ENCODE measurements around the gene KMO. TPM values are rescaled to one million over a fixed set of nuclear protein-coding genes. Genes with fewer than 3 reads are reported as not detected.

KMO gene
- total RNA-seq, 1 experiment from 2014 or later = not detected

- TF ChIP-seq ETV6 (CRISPR knock-in tag; IDR thresholded peaks at IDR 0.05) (no peak), ZMAT4 (CRISPR knock-in tag; IDR thresholded peaks at IDR 0.05) (no peak), MXD4 (CRISPR knock-in tag; IDR thresholded peaks at IDR 0.05; ENCODE audit: borderline replicate concordance) (no peak), IRF1 (CRISPR knock-in tag; IDR thresholded peaks at IDR 0.05) (no peak), ZSCAN18 (CRISPR knock-in tag; IDR thresholded peaks at IDR 0.05) (no peak), ZNF423 (CRISPR knock-in tag; IDR thresholded peaks at IDR 0.05) (no peak), ZNF121 (CRISPR knock-in tag; IDR thresholded peaks at IDR 0.05) (no peak), CBFB (CRISPR knock-in tag; IDR thresholded peaks at IDR 0.05; ENCODE audit: low read depth) (no peak), HMGA2 (CRISPR knock-in tag; IDR thresholded peaks at IDR 0.05) (no peak), MAX (CRISPR knock-in tag; IDR thresholded peaks at IDR 0.05) (no peak), CREB1 (CRISPR knock-in tag; IDR thresholded peaks at IDR 0.05) (no peak), SMAD4 (CRISPR knock-in tag; IDR thresholded peaks at IDR 0.05) (no peak)
Observed at GRCh38 chr1:241557551-241558193, 25.5 kb downstream of the KMO start (continued).

- TF ChIP-seq SP1 (CRISPR knock-in tag; conservative IDR thresholded peaks at IDR 0.05) = no peak
- TF ChIP-seq GRHL2 (CRISPR knock-in tag; IDR thresholded peaks at IDR 0.05; ENCODE audit: insufficient replicate concordance, severe bottlenecking) = no peak
- TF ChIP-seq ATF3 (CRISPR knock-in tag; conservative IDR thresholded peaks at IDR 0.05) = no peak
- TF ChIP-seq ZNF423 (CRISPR knock-in tag; IDR thresholded peaks at IDR 0.05) = no peak
- TF ChIP-seq ZNF512 (CRISPR knock-in tag; IDR thresholded peaks at IDR 0.05; ENCODE audit: borderline replicate concordance) = no peak
- no peak for TF ChIP-seq AFF4 (CRISPR knock-in tag; IDR thresholded peaks at IDR 0.05; ENCODE audit: borderline replicate concordance)
- no peak for TF ChIP-seq ZNF425 (CRISPR knock-in tag; conservative IDR thresholded peaks at IDR 0.05)
- no peak for TF ChIP-seq FOXP1 (CRISPR knock-in tag; IDR thresholded peaks at IDR 0.05; ENCODE audit: borderline replicate concordance)
- TF ChIP-seq NFYB (CRISPR knock-in tag; conservative IDR thresholded peaks at IDR 0.05; ENCODE audit: low read depth) = no peak
- TF ChIP-seq STAT6 (CRISPR knock-in tag; conservative IDR thresholded peaks at IDR 0.05; ENCODE audit: low read depth) = no peak
- no peak for TF ChIP-seq EMX1 (CRISPR knock-in tag; IDR thresholded peaks at IDR 0.05)
- Mint-ChIP-seq H3K4me1 (no peaks in the 10 kb centered on the region), H3K27me3 (ENCODE audit: low read depth) (no peaks in the 10 kb centered on the region; the same call in 1 of the 2 replicates), H3K9me3 (no peaks in the 10 kb centered on the region), H3K4me3 (no peak overlapping the region), H3K27ac (no peak overlapping the region), H3K36me3 (no peaks in the 10 kb centered on the region)
- DNase-seq (ENCODE audit: low spot score) (no peak), ATAC-seq (no peak)
- POLR2A ChIA-PET = no interaction called here
- CTCF ChIA-PET = no interaction called here
Observed at GRCh38 chr1:241560146-241560848, 28.1 kb downstream of the KMO start.

Data from WTC11 (cell line).